HEK293 (cell line): ENCODE measurements around the gene NCF2.

Source experiments
- CTCF ChIA-PET: fragments of 350-600 bp; formaldehyde crosslinking; extraction: SDS; loops from one replicate; lab custom pipeline; 2021; ENCODE audit warnings: antibody characterized with exemption; lab: Yijun Ruan, JAX
- POLR2A ChIA-PET: fragments of 300-600 bp; formaldehyde crosslinking; extraction: SDS; loops from one replicate; lab custom pipeline; 2020; ENCODE audit warnings: antibody characterized with exemption, inconsistent platforms; lab: Yijun Ruan, JAX
- H3K27ac ChIP-seq: fragments of 200-500 bp; sonication (Bioruptor generic); 2 replicates; pipeline ENCODE4 v1.5.1; 2014; ENCODE audit warnings: low read depth, low read length, control low read depth, inconsistent platforms; ENCODE audit errors: extremely low read depth
- H3K36me3 ChIP-seq, 2 experiments: fragments of 200-500 bp in 1 of 2; sonication (Bioruptor generic) in 1 of 2; 1 replicate in 1 of 2; 2 replicates in 1 of 2; pipeline ENCODE4 v1.5.1; 2014 to 2017; ENCODE audit warnings: inconsistent platforms in 2 of 2, low read length in 2 of 2; ENCODE audit not compliant: control insufficient read depth in 2 of 2, insufficient read depth in 1 of 2
- H3K4me1 ChIP-seq: fragments of 200-500 bp; sonication (Bioruptor generic); 2 replicates; pipeline ENCODE4 v1.5.1; 2014; ENCODE audit warnings: mild to moderate bottlenecking, low read length, inconsistent platforms; ENCODE audit not compliant: control insufficient read depth, insufficient read depth
- H3K4me3 ChIP-seq: 2 replicates; pipeline ENCODE4 v1.5.1; 2011; ENCODE audit warnings: low read depth, mild to moderate bottlenecking, control low read depth, low read length, moderate library complexity
- H3K9me3 ChIP-seq: fragments of 200-500 bp; sonication (Bioruptor generic); 2 replicates; pipeline ENCODE4 v1.5.1; 2014; ENCODE audit warnings: low read depth, low read length, inconsistent platforms; ENCODE audit not compliant: control insufficient read depth, insufficient read depth
- GLI4 ChIP-seq: fragments of 450-650 bp; formaldehyde crosslinking; IDR thresholded peaks from 2 replicates; pipeline ENCODE4 v1.5.1; 2016; ENCODE audit warnings: missing biosample characterization, missing genetic modification characterization
- KLF1 ChIP-seq: fragments of 450-650 bp; formaldehyde crosslinking; IDR thresholded peaks from 2 replicates; pipeline ENCODE4 v1.5.1; 2016; ENCODE audit warnings: missing biosample characterization, missing genetic modification characterization
- KLF10 ChIP-seq: fragments of 450-650 bp; IDR thresholded peaks from 2 replicates; pipeline ENCODE4 v1.5.1; 2018; ENCODE audit warnings: missing biosample characterization, mild to moderate bottlenecking, missing genetic modification characterization
- PATZ1 ChIP-seq: fragments of 450-650 bp; formaldehyde crosslinking; IDR thresholded peaks from 2 replicates; pipeline ENCODE4 v1.5.1; 2016; ENCODE audit warnings: missing biosample characterization, missing genetic modification characterization
- RBAK ChIP-seq: fragments of 450-650 bp; formaldehyde crosslinking; IDR thresholded peaks from 2 replicates; pipeline ENCODE4 v1.5.1; 2016; ENCODE audit warnings: missing biosample characterization, missing genetic modification characterization
- ZBTB10 ChIP-seq: fragments of 450-650 bp; formaldehyde crosslinking; IDR thresholded peaks from 2 replicates; pipeline ENCODE4 v1.5.1; 2016; ENCODE audit warnings: missing biosample characterization, missing genetic modification characterization
- ZBTB49 ChIP-seq: fragments of 450-650 bp; formaldehyde crosslinking; IDR thresholded peaks from 2 replicates; pipeline ENCODE4 v1.5.1; 2016; ENCODE audit warnings: missing biosample characterization, missing genetic modification characterization, low read depth
- ZNF114 ChIP-seq: fragments of 450-650 bp; formaldehyde crosslinking; IDR thresholded peaks from 2 replicates; pipeline ENCODE4 v1.5.0; 2017; ENCODE audit warnings: missing biosample characterization, missing genetic modification characterization
- ZNF148 ChIP-seq: fragments of 450-650 bp; formaldehyde crosslinking; IDR thresholded peaks from 2 replicates; pipeline ENCODE4 v1.5.0; 2017; ENCODE audit warnings: missing biosample characterization, missing genetic modification characterization, borderline replicate concordance
- ZNF280D ChIP-seq: fragments of 450-650 bp; formaldehyde crosslinking; IDR thresholded peaks from 2 replicates; pipeline ENCODE4 v1.5.1; 2016; ENCODE audit warnings: missing biosample characterization, missing genetic modification characterization
- ZNF404 ChIP-seq: fragments of 450-650 bp; formaldehyde crosslinking; IDR thresholded peaks from 2 replicates; pipeline ENCODE4 v1.5.1; 2017; ENCODE audit warnings: missing biosample characterization, missing genetic modification characterization
- ZNF416 ChIP-seq: fragments of 450-650 bp; formaldehyde crosslinking; IDR thresholded peaks from 2 replicates; pipeline ENCODE4 v1.5.1; 2016; ENCODE audit warnings: missing biosample characterization, missing genetic modification characterization
- ZNF529 ChIP-seq: fragments of 450-650 bp; formaldehyde crosslinking; IDR thresholded peaks from 2 replicates; pipeline ENCODE4 v1.5.1; 2017; ENCODE audit warnings: missing genetic modification characterization, missing biosample characterization; ENCODE audit not compliant: insufficient replicate concordance
- ZNF549 ChIP-seq: fragments of 450-650 bp; IDR thresholded peaks from 2 replicates; pipeline ENCODE4 v1.5.1; 2018; ENCODE audit warnings: missing biosample characterization, missing genetic modification characterization, mild to moderate bottlenecking, inconsistent platforms, moderate library complexity
- ZNF664 ChIP-seq: fragments of 450-650 bp; formaldehyde crosslinking; IDR thresholded peaks from 2 replicates; pipeline ENCODE4 v1.5.1; 2016; ENCODE audit warnings: missing biosample characterization, missing genetic modification characterization

Gene NCF2

GRCh38 chr1:183588827-183589226 lies 1.4 kb downstream of the NCF2 start:
- no peaks in the 10 kb centered on the region for H3K4me1 ChIP-seq
- POLR2A ChIA-PET = no interaction called here
- H3K9me3 ChIP-seq = no peaks in the 10 kb centered on the region
- H3K36me3 ChIP-seq = no peaks in the 10 kb centered on the region
- no peak overlapping the region for H3K4me3 ChIP-seq
- TF ChIP-seq RBAK (tag by site-specific recombination) = no peak
- TF ChIP-seq ZBTB10 = no peak
- TF ChIP-seq ZNF664 = no peak
- no peak for TF ChIP-seq ZNF114 (tag by site-specific recombination)
- no peak for TF ChIP-seq ZNF404 (tag by site-specific recombination)
- H3K27ac ChIP-seq = no peak overlapping the region
- CTCF ChIA-PET = no interaction called here

- Histone ChIP-seq H3K9me3 (no peaks in the 10 kb centered on the region), H3K4me1 (no peaks in the 10 kb centered on the region), H3K4me3 (no peak overlapping the region), H3K36me3 (no peaks in the 10 kb centered on the region), H3K27ac (no peak overlapping the region)
- CTCF ChIA-PET = no interaction called here
- TF ChIP-seq ZNF549 (no peak), KLF10 (no peak), ZBTB49 (no peak), ZNF280D (tag by site-specific recombination) (no peak), PATZ1 (tag by site-specific recombination) (no peak), ZNF529 (tag by site-specific recombination) (no peak), ZNF148 (tag by site-specific recombination) (no peak), ZNF416 (no peak), KLF1 (tag by site-specific recombination) (no peak), GLI4 (tag by site-specific recombination) (no peak)
- TF ChIP-seq, all 188 proteins: peak for 0
- POLR2A ChIA-PET = no interaction called here
These were observed 3.3 kb downstream of the NCF2 start for GRCh38 chr1:183586926-183587325.
